Osteoblast (primary cell): ENCODE results near the gene TRIM4. TPM values are rescaled to one million over a fixed set of nuclear protein-coding genes. Genes with fewer than 3 reads are reported as not detected.
"Not testable (repeated sequence)": the region's sequence is repeated elsewhere in the genome, so short reads cannot be mapped to it uniquely, and the experiment has no call there.

ENCODE experiments used
- DNase-seq: peaks from one replicate; pipeline ENCODE4 v3.0.0; 2011; ENCODE audit warnings: low spot score, mixed read lengths; ENCODE audit not compliant: insufficient read length; ENCODE audit errors: missing footprints
- H2AFZ ChIP-seq: 2 replicates; pipeline ENCODE4 v1.6.0; 2011; ENCODE audit warnings: mild to moderate bottlenecking, low read length
- H3K27ac ChIP-seq: 2 replicates; pipeline ENCODE4 v1.5.1; 2011; ENCODE audit warnings: mild to moderate bottlenecking, low read depth, low read length, moderate library complexity
- H3K27me3 ChIP-seq: 2 replicates; pipeline ENCODE4 v1.6.0; 2012; ENCODE audit warnings: mild to moderate bottlenecking, control low read depth, inconsistent platforms, low read length, moderate library complexity; ENCODE audit not compliant: insufficient read depth
- H3K36me3 ChIP-seq: 2 replicates; pipeline ENCODE4 v1.5.1; 2011; ENCODE audit warnings: mild to moderate bottlenecking, low read length, control low read depth, moderate library complexity; ENCODE audit not compliant: insufficient read depth
- H3K4me1 ChIP-seq: 2 replicates; pipeline ENCODE4 v1.5.1; 2011; ENCODE audit warnings: mild to moderate bottlenecking, low read length, control low read depth, moderate library complexity; ENCODE audit not compliant: insufficient read depth
- H3K4me2 ChIP-seq: 2 replicates; pipeline ENCODE4 v1.6.0; 2011; ENCODE audit warnings: mild to moderate bottlenecking, low read length; ENCODE audit not compliant: insufficient read depth
- H3K4me3 ChIP-seq: fragments of 200-600 bp; sonication (generic); 3 replicates; pipeline ENCODE4 v1.5.1; 2012; ENCODE audit warnings: mild to moderate bottlenecking, low read length, inconsistent platforms; ENCODE audit not compliant: insufficient read depth
- H3K79me2 ChIP-seq: 2 replicates; pipeline ENCODE4 v1.6.0; 2012; ENCODE audit warnings: mild to moderate bottlenecking, low read length, control low read depth, inconsistent platforms; ENCODE audit not compliant: insufficient read depth
- H3K9me3 ChIP-seq: 2 replicates; pipeline ENCODE4 v1.5.1; 2011; ENCODE audit warnings: low read depth, low read length, control low read depth
- H4K20me1 ChIP-seq: 2 replicates; pipeline ENCODE4 v1.6.0; 2012; ENCODE audit warnings: mild to moderate bottlenecking, low read length, control low read depth; ENCODE audit not compliant: insufficient read depth
- total RNA-seq: library from RNA; depleted of rRNA; stranded (reverse); fragments of >200 nt; gene quantifications from 2 replicates; pipeline ENCODE4 v1.2.3, GENCODE V29; 2012
- TF ChIP-seq, protein P1 (sequence below): IDR thresholded peaks from 2 replicates; pipeline ENCODE4 v1.5.1; 2011; ENCODE audit warnings: mild to moderate bottlenecking, low read depth, low read length, moderate library complexity; ENCODE audit errors: extremely low read depth

TRIM4 gene
- total RNA-seq, 1 donor = 26.4 TPM

DNA sequence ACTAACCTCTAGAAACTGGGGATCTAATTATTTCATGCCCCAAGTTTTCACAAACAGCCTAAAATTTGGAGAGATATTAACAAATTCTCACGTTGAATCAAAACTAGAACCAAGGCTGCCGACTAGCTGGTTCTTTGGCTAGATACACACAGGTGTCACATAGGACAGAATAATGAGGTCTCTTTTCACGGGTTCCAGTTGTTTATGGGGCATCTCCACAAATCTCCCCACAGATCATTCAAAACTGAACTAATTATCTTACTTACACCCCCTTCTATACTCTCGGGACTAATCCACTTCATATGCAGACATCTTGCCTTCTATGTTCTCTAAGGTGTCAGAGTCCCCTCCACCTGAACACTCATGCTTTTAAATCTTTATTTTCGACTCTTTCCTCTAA, 26.1 kb downstream of the TRIM4 start:
- DNase-seq = no peak
- Histone ChIP-seq H3K27ac (no peak overlapping the region), H3K27me3 (no peaks in the 10 kb centered on the region), H3K9me3 (no peaks in the 10 kb centered on the region), H3K4me2 (no peak overlapping the region), H3K79me2 (no peaks in the 10 kb centered on the region), H3K36me3 (no peaks in the 10 kb centered on the region), H3K4me3 (no peak overlapping the region), H3K4me1 (no peaks in the 10 kb centered on the region), H4K20me1 (no peaks in the 10 kb centered on the region), H2AFZ (no peak overlapping the region)
- TF ChIP-seq, protein P1, sequence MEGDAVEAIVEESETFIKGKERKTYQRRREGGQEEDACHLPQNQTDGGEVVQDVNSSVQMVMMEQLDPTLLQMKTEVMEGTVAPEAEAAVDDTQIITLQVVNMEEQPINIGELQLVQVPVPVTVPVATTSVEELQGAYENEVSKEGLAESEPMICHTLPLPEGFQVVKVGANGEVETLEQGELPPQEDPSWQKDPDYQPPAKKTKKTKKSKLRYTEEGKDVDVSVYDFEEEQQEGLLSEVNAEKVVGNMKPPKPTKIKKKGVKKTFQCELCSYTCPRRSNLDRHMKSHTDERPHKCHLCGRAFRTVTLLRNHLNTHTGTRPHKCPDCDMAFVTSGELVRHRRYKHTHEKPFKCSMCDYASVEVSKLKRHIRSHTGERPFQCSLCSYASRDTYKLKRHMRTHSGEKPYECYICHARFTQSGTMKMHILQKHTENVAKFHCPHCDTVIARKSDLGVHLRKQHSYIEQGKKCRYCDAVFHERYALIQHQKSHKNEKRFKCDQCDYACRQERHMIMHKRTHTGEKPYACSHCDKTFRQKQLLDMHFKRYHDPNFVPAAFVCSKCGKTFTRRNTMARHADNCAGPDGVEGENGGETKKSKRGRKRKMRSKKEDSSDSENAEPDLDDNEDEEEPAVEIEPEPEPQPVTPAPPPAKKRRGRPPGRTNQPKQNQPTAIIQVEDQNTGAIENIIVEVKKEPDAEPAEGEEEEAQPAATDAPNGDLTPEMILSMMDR = no peak

DNA sequence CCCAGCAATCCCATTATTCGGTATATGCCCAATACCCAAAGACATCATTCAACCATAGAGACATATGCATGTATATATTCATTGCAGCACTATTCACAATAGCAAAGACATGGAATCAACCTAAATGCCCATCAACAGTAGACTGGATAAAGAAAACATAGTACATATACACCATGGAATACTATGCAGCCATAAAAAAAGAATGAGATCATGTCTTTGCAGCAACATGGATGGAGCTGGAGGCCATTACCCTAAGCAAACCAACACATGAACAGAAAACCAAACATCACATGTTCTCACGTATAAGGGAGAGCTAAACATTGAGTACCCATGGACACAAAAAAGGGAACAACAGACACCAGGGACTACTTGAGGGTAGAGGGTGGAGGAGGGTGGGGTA, 29.0 kb downstream of the TRIM4 start:
- not testable (repeated sequence) for H2AFZ ChIP-seq, H3K4me2 ChIP-seq, H3K79me2 ChIP-seq, H3K9me3 ChIP-seq, H4K20me1 ChIP-seq, H3K36me3 ChIP-seq, DNase-seq, H3K27ac ChIP-seq, H3K4me3 ChIP-seq, H3K27me3 ChIP-seq, H3K4me1 ChIP-seq

DNA sequence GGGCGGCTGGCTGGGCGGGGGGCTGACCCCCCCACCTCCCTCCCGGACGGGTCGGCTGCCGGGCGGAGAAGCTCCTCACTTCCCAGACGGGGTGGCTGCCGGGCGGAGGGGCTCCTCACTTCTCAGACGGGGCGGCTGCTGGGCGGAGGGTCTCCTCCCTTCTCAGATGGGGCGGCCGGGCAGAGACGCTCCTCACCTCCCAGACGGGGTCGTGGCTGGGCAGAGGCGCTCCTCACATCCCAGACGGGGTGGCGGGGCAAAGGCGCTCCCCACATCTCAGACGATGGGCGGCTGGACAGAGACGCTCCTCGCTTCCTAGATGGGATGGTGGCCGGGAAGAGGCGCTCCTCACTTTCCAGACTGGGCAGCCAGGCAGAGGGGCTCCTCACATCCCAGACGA, 31.0 kb downstream of the TRIM4 start:
- H3K36me3 ChIP-seq, H2AFZ ChIP-seq, H3K27ac ChIP-seq, H3K4me3 ChIP-seq, DNase-seq, H4K20me1 ChIP-seq, H3K4me1 ChIP-seq, H3K27me3 ChIP-seq, H3K9me3 ChIP-seq, H3K4me2 ChIP-seq, H3K79me2 ChIP-seq: not testable (repeated sequence)

DNA sequence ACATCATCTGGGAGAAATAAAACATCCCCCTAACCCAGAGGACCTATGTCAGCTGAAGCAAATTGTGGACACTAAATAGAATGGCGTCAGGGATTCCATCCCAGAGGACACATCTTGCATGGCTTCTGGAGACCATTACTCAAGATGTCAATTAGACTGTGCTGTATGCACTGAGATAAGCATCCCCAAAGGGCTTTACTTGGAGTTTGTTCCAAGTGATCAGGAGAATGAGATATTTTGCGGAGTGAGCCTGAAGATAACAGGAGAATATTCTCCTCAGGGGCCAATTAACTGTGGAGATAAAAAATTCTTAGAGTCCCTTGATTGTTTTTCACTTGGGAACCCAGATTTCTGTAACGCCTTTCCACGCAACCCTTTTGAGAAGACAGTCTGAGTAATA, 38.0 kb downstream of the TRIM4 start:
- Histone ChIP-seq H2AFZ (no peak overlapping the region), H3K27me3 (no peaks in the 10 kb centered on the region), H3K4me1 (no peaks in the 10 kb centered on the region), H4K20me1 (no peaks in the 10 kb centered on the region), H3K4me3 (no peak overlapping the region), H3K9me3 (no peaks in the 10 kb centered on the region), H3K36me3 (no peaks in the 10 kb centered on the region), H3K27ac (no peak overlapping the region), H3K79me2 (no peaks in the 10 kb centered on the region), H3K4me2 (no peak overlapping the region)
- TF ChIP-seq, protein P1 = no peak
- DNase-seq = no peak

DNA sequence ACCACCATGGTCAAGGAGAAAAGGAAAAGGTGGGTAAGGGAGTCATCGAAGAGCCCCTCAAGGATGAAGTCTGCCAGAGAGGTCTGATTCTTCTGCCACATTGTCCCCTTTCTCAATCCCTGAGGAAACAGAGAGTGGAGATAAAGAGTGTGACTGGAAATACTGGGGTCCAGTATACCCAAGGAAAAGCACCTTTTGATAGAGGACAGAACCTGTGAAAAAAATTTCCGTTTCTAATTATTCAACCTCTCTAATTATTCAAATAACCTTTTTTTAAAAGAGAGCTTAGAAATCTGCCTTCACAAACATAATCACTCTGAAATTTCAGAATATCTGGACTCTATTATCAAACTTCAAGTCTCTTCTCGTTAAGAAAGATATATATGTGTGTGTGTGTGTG, 42.4 kb downstream of the TRIM4 start, which contains the start of gene OR2AE1:
Gene OR2AE1, minus strand, starts transcription at position 101 of the 400 bp plus-strand sequence. Its CDS starts 0 bp downstream, at position 101.
- no peak for DNase-seq
- H3K9me3 ChIP-seq = no peaks in the 10 kb centered on the region
- H3K36me3 ChIP-seq = no peaks in the 10 kb centered on the region
- no peaks in the 10 kb centered on the region for H3K27me3 ChIP-seq
- no peaks in the 10 kb centered on the region for H3K79me2 ChIP-seq
- H3K4me2 ChIP-seq = no peak within 1 kb of the TSS
- H2AFZ ChIP-seq = no peak within 1 kb of the TSS
- no peaks in the 10 kb centered on the region for H3K4me1 ChIP-seq
- TF ChIP-seq, protein P1 = no peak
- no peaks in the 10 kb centered on the region for H4K20me1 ChIP-seq
- H3K4me3 ChIP-seq = no peak within 1 kb of the TSS
- H3K27ac ChIP-seq = no peak within 1 kb of the TSS
